GM18511 (cell line): ENCODE measurements around the gene FILIP1L.
"Not testable (repeated sequence)": the region's sequence is repeated elsewhere in the genome, so short reads cannot be mapped to it uniquely, and the experiment has no call there.

Experiments used
- ATAC-seq: cut with Tn5 transposase; IDR thresholded peaks from one replicate; pipeline ENCODE4 v1.9.1; 2021; ENCODE audit warnings: mild to moderate bottlenecking, moderate library complexity; ENCODE audit not compliant: unreplicated experiment

FILIP1L gene

GRCh38 chr3:100075851-100076730 is 38.2 kb downstream of the FILIP1L start:
- no peak for ATAC-seq

GRCh38 chr3:100075196-100075595 is 39.1 kb downstream of the FILIP1L start:
- ATAC-seq = no peak

- ATAC-seq = peak; percentile 44
Measured at GRCh38 chr3:100073714-100074307, 40.5 kb downstream of the FILIP1L start.

GRCh38 chr3:100073049-100073713 is 41.1 kb downstream of the FILIP1L start:
- ATAC-seq = peak; percentile 2

GRCh38 chr3:100072326-100073048 is 41.8 kb downstream of the FILIP1L start:
- peak; percentile 59 for ATAC-seq

- ATAC-seq = no peak
Measured at GRCh38 chr3:100069472-100069871, 44.8 kb downstream of the FILIP1L start.

GRCh38 chr3:100068826-100069225 is 45.5 kb downstream of the FILIP1L start:
- peak; percentile 57 for ATAC-seq

GRCh38 chr3:100067589-100067988 is 46.7 kb downstream of the FILIP1L start:
- peak; percentile 55 for ATAC-seq

GRCh38 chr3:100063929-100064461 is 50.3 kb downstream of the FILIP1L start:
- no peak for ATAC-seq

GRCh38 chr3:100062665-100063064 is 51.6 kb downstream of the FILIP1L start:
- no peak for ATAC-seq

- no peak for ATAC-seq
Measured at GRCh38 chr3:100060685-100061484, 53.4 kb downstream of the FILIP1L start.

- ATAC-seq = no peak
Measured at GRCh38 chr3:100059472-100059871, 54.8 kb downstream of the FILIP1L start.

- no peak for ATAC-seq
Measured at GRCh38 chr3:100057716-100058575, 56.4 kb downstream of the FILIP1L start.

- ATAC-seq = no peak
Measured at GRCh38 chr3:100053951-100054620, 60.2 kb downstream of the FILIP1L start.

GRCh38 chr3:100051513-100051912 is 62.8 kb downstream of the FILIP1L start:
- ATAC-seq = not testable (repeated sequence)

- peak; percentile 0 for ATAC-seq
Measured at GRCh38 chr3:100048248-100048647, 66.1 kb downstream of the FILIP1L start.

- ATAC-seq = peak; percentile 84
Measured at GRCh38 chr3:100047455-100048141, 66.7 kb downstream of the FILIP1L start.

- no peak for ATAC-seq
Measured at GRCh38 chr3:100046986-100047385, 67.3 kb downstream of the FILIP1L start.
